DND-41 (cell line): ENCODE data around the gene CCNL1.

Experiments used
- ATAC-seq: fragments of 200-7000 bp; cut with Tn5 transposase; 3 replicates; pipeline ENCODE4 v1.9.1; 2021; ENCODE audit warnings: low read depth; ENCODE audit not compliant: insufficient read depth
- DNase-seq: peaks from one replicate; pipeline ENCODE4 v3.0.0-alpha.2; 2020
- H2AFZ ChIP-seq: 2 replicates; pipeline ENCODE4 v1.6.0; 2012; ENCODE audit warnings: low read depth, low read length
- H3K27ac ChIP-seq: 2 replicates; pipeline ENCODE4 v1.5.1; 2012; ENCODE audit warnings: low read length, inconsistent platforms
- H3K27me3 ChIP-seq: fragments of 200-600 bp; sonication (generic); 2 replicates; pipeline ENCODE4 v1.6.0; 2012; ENCODE audit warnings: low read length, mild to moderate bottlenecking, inconsistent platforms; ENCODE audit not compliant: insufficient read depth, poor library complexity
- H3K36me3 ChIP-seq: 2 replicates; pipeline ENCODE4 v1.5.1; 2012; ENCODE audit warnings: low read length, inconsistent platforms; ENCODE audit not compliant: insufficient read depth
- H3K4me1 ChIP-seq: 2 replicates; pipeline ENCODE4 v1.5.1; 2012; ENCODE audit warnings: mild to moderate bottlenecking, low read length; ENCODE audit not compliant: insufficient read depth
- H3K4me2 ChIP-seq: 2 replicates; pipeline ENCODE4 v1.6.0; 2012; ENCODE audit warnings: mild to moderate bottlenecking, moderate library complexity, low read length, inconsistent platforms; ENCODE audit not compliant: insufficient read depth
- H3K4me3 ChIP-seq, 2 experiments: fragments of 200-600 bp in 1 of 2; shearing (Covaris generic) in 1 of 2; 2 replicates each; pipeline ENCODE4 v1.5.1; 2012 to 2016; ENCODE audit warnings: inconsistent platforms in 2 of 2, low read length in 2 of 2, mild to moderate bottlenecking in 2 of 2, low read depth in 1 of 2, moderate library complexity in 1 of 2
- H3K79me2 ChIP-seq: 2 replicates; pipeline ENCODE4 v1.6.0; 2012; ENCODE audit warnings: low read length, inconsistent platforms; ENCODE audit not compliant: insufficient read depth
- H3K9ac ChIP-seq: 2 replicates; pipeline ENCODE4 v1.6.0; 2012; ENCODE audit warnings: low read depth, mild to moderate bottlenecking, inconsistent platforms, low read length, moderate library complexity
- H3K9me3 ChIP-seq: 2 replicates; pipeline ENCODE4 v1.5.1; 2012; ENCODE audit warnings: low read length, moderate library complexity, mild to moderate bottlenecking, inconsistent platforms; ENCODE audit not compliant: insufficient read depth, severe bottlenecking
- H4K20me1 ChIP-seq: 2 replicates; pipeline ENCODE4 v1.6.0; 2012; ENCODE audit warnings: low read length; ENCODE audit not compliant: insufficient read depth
- EZH2 ChIP-seq: IDR thresholded peaks from 3 replicates; pipeline ENCODE4 v1.6.1; 2012; ENCODE audit warnings: borderline replicate concordance, low read depth, mild to moderate bottlenecking, moderate library complexity, low read length, inconsistent platforms; ENCODE audit not compliant: severe bottlenecking
- TF ChIP-seq, protein P1 (sequence below): IDR thresholded peaks from 2 replicates; pipeline ENCODE4 v1.5.1; 2012; ENCODE audit warnings: borderline replicate concordance, low read length, moderate library complexity, mild to moderate bottlenecking; ENCODE audit not compliant: poor library complexity, severe bottlenecking; ENCODE audit errors: extremely low read depth

CCNL1 gene

DNA sequence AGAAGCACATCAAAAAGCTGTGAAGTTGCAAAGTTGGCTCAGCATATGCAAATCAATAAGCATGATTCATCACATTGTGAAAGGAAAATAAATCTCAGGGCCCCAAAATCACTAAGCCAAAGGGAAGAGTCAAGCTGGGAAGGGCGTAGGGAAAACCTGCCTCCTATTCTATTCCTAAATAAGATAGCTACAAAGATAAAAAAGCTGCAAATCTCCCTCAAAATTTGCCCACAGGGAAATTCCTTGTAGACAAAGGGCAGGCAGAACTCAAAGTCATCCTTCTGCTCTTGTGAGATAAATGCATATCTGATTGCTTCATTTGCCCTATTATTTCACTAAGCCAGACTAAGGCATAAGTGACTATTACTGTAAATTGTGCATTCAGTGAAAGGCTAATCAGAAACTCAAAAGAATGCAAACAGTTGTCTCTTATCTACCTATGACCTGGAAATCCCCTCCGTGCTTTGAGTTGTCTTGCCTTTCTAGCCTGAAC, 30.5 kb upstream of the CCNL1 start:
- H3K27me3 ChIP-seq, result no peaks in the 10 kb centered on the region
- H4K20me1 ChIP-seq, result no peaks in the 10 kb centered on the region
- no peak overlapping the region for H3K4me3 ChIP-seq
- no peaks in the 10 kb centered on the region for H3K36me3 ChIP-seq
- H3K79me2 ChIP-seq, result no peaks in the 10 kb centered on the region
- no peak for TF ChIP-seq EZH2
- TF ChIP-seq, protein P1, sequence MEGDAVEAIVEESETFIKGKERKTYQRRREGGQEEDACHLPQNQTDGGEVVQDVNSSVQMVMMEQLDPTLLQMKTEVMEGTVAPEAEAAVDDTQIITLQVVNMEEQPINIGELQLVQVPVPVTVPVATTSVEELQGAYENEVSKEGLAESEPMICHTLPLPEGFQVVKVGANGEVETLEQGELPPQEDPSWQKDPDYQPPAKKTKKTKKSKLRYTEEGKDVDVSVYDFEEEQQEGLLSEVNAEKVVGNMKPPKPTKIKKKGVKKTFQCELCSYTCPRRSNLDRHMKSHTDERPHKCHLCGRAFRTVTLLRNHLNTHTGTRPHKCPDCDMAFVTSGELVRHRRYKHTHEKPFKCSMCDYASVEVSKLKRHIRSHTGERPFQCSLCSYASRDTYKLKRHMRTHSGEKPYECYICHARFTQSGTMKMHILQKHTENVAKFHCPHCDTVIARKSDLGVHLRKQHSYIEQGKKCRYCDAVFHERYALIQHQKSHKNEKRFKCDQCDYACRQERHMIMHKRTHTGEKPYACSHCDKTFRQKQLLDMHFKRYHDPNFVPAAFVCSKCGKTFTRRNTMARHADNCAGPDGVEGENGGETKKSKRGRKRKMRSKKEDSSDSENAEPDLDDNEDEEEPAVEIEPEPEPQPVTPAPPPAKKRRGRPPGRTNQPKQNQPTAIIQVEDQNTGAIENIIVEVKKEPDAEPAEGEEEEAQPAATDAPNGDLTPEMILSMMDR, result no peak
- H3K9me3 ChIP-seq, result peaks cover 11% of the 10 kb centered on the region
- no peak overlapping the region for H3K9ac ChIP-seq
- H3K4me1 ChIP-seq, result no peaks in the 10 kb centered on the region
- H3K27ac ChIP-seq, result no peak overlapping the region
- DNase-seq (no peak), ATAC-seq (no peak)
- H2AFZ ChIP-seq, result no peak overlapping the region
- no peak overlapping the region for H3K4me2 ChIP-seq

DNA sequence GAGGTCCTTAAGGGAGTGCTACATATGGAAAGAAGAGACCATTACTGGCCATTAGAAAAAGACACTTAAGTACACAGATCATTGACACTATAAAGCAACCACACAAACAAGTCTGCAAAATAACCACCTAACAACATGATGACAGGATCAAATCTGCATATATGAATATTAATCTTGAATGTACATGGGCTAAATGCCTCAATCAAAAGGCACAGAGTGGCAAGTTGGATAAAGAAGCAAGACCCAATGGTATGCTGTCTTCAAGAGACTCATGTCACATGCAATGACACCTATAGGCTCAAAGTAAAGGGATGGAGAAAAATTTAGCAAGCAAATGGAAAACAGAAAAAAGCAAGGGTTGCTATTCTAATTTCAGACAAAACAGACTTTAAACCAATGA, 28.4 kb upstream of the CCNL1 start:
- Histone ChIP-seq H3K79me2 (no peaks in the 10 kb centered on the region), H3K4me2 (no peak overlapping the region), H2AFZ (no peak overlapping the region), H3K4me1 (no peaks in the 10 kb centered on the region), H4K20me1 (no peaks in the 10 kb centered on the region), H3K36me3 (no peaks in the 10 kb centered on the region), H3K9ac (no peak overlapping the region), H3K27ac (no peak overlapping the region), H3K27me3 (no peaks in the 10 kb centered on the region), H3K9me3 (peaks cover 11% of the 10 kb centered on the region), H3K4me3 (no peak overlapping the region)
- TF ChIP-seq, protein P1, result no peak
- no peak for TF ChIP-seq EZH2
- ATAC-seq (no peak), DNase-seq (no peak)

DNA sequence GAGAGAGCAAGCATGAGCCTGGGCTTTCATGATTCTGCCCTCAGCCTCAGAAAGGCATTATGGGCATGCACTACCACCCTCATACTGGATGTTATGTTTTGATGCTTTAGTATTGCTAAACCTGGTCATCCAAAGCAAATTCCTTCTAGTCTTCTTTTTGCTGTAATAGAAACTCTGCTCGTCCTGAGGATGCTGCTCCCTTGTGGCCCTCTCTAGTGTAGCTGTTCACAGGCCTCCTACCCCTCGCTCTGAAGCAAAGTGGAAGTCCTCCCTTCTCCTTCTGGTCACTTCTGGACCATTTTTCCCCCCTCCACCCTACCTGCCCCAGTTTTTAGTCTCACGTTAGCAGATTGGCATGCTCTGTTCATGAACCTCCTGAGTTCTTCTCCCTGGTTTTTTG, 22.9 kb upstream of the CCNL1 start:
- Histone ChIP-seq H3K9ac (no peak overlapping the region), H3K27me3 (no peaks in the 10 kb centered on the region), H3K36me3 (no peaks in the 10 kb centered on the region), H3K9me3 (peaks cover 17% of the 10 kb centered on the region), H3K27ac (no peak overlapping the region), H3K4me2 (no peak overlapping the region), H3K4me1 (no peaks in the 10 kb centered on the region), H2AFZ (no peak overlapping the region), H3K4me3 (no peak overlapping the region), H4K20me1 (no peaks in the 10 kb centered on the region), H3K79me2 (no peaks in the 10 kb centered on the region)
- DNase-seq (no peak), ATAC-seq (no peak)
- no peak for TF ChIP-seq EZH2
- TF ChIP-seq, protein P1, result no peak

DNA sequence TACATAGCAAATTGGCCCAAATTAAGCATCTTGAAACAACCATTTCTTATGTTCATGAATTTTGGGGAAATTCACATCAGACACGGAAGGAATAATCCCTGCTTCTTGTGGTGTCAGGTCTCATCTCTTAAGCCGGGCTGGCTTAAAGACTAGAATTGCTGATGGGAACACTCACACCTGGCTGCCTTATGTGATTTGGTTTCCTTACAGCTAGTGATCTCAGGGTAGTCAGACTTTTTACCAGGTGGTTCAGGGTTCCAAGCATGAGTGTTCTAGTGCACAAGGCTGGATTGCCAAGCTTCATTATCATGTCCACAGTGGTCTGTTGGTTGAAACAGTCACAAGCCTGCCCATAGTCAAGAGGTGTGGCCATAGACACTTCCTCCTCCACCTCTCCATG, 20.3 kb upstream of the CCNL1 start:
- Histone ChIP-seq H3K9ac (no peak overlapping the region), H3K9me3 (peaks cover 14% of the 10 kb centered on the region), H3K79me2 (peaks cover 25% of the 10 kb centered on the region), H3K36me3 (no peaks in the 10 kb centered on the region), H3K27ac (no peak overlapping the region), H2AFZ (no peak overlapping the region), H3K4me1 (peaks cover 11% of the 10 kb centered on the region), H3K4me3 (no peak overlapping the region), H3K27me3 (no peaks in the 10 kb centered on the region), H4K20me1 (no peaks in the 10 kb centered on the region), H3K4me2 (no peak overlapping the region)
- TF ChIP-seq, protein P1, result no peak
- no peak for TF ChIP-seq EZH2
- DNase-seq, result no peak
- ATAC-seq, result no peak
